Neural cell (in vitro differentiated cells): ENCODE results near the gene CAMK1D. TPM values are rescaled to one million over a fixed set of nuclear protein-coding genes. Genes with fewer than 3 reads are reported as not detected.

Experiments
- H2AFZ ChIP-seq: fragments of 200-600, 300-800 bp; sonication (generic), shearing (Covaris generic); 2 replicates; pipeline ENCODE4 v1.6.0; 2014; ENCODE audit warnings: low read depth, mild to moderate bottlenecking, antibody characterized with exemption, low read length, moderate library complexity
- H3F3A ChIP-seq: fragments of 200-600 bp; shearing (Covaris generic); 2 replicates; pipeline ENCODE4 v1.6.1; 2016; ENCODE audit warnings: mild to moderate bottlenecking, moderate library complexity, mixed read lengths, antibody characterized with exemption, low read length; ENCODE audit not compliant: insufficient read depth, poor library complexity, severe bottlenecking
- H3K27ac ChIP-seq: fragments of 200-600, 300-800 bp; sonication (generic), shearing (Covaris generic); 2 replicates; pipeline ENCODE4 v1.5.1; 2014; ENCODE audit warnings: mild to moderate bottlenecking, low read length, moderate library complexity
- H3K27me3 ChIP-seq: fragments of 300-800, 200-600 bp; sonication (generic), shearing (Covaris generic); 2 replicates; pipeline ENCODE4 v1.6.0; 2014; ENCODE audit warnings: mild to moderate bottlenecking, low read depth, low read length, moderate library complexity; ENCODE audit not compliant: insufficient read depth
- H3K36me3 ChIP-seq: fragments of 300-800, 200-600 bp; sonication (generic), shearing (Covaris generic); 2 replicates; pipeline ENCODE4 v1.5.1; 2014; ENCODE audit warnings: mild to moderate bottlenecking, antibody characterized with exemption, low read length, moderate library complexity; ENCODE audit not compliant: insufficient read depth
- H3K4me2 ChIP-seq: fragments of 300-800, 200-600 bp; sonication (generic), shearing (Covaris generic); 2 replicates; pipeline ENCODE4 v1.6.0; 2014; ENCODE audit warnings: mild to moderate bottlenecking, low read length
- H3K4me3 ChIP-seq: fragments of 300-800, 200-600 bp; sonication (generic), shearing (Covaris generic); 2 replicates; pipeline ENCODE4 v1.5.1; 2014; ENCODE audit warnings: mild to moderate bottlenecking, low read length, moderate library complexity
- H3K79me2 ChIP-seq: fragments of 200-600 bp; shearing (Covaris generic); replicated peaks from 2 replicates; pipeline ENCODE4 v1.6.0; 2014; ENCODE audit warnings: mild to moderate bottlenecking, low read length, moderate library complexity; ENCODE audit not compliant: insufficient read depth
- H3K9ac ChIP-seq: fragments of 300-800, 200-600 bp; sonication (generic), shearing (Covaris generic); 2 replicates; pipeline ENCODE4 v1.6.1; 2016; ENCODE audit warnings: mild to moderate bottlenecking, low read length, mixed read lengths
- H3K9me2 ChIP-seq: fragments of 200-600 bp; shearing (Covaris generic); 2 replicates; pipeline ENCODE4 v1.6.1; 2016; ENCODE audit warnings: mild to moderate bottlenecking, low read length, mixed read lengths; ENCODE audit not compliant: insufficient read depth
- H3K9me3 ChIP-seq: fragments of 200-600, 300-800 bp; sonication (generic), shearing (Covaris generic); 2 replicates; pipeline ENCODE4 v1.6.1; 2016; ENCODE audit warnings: mild to moderate bottlenecking, mixed run types, low read length, moderate library complexity, mixed read lengths
- H4K20me1 ChIP-seq: fragments of 200-600 bp; shearing (Covaris generic); 2 replicates; pipeline ENCODE4 v1.6.1; 2016; ENCODE audit warnings: mild to moderate bottlenecking, mixed run types; ENCODE audit not compliant: insufficient read depth
- EP300 ChIP-seq: fragments of 450-650 bp; conservative IDR thresholded peaks from 2 replicates; pipeline ENCODE4 v1.6.1; 2014; ENCODE audit warnings: antibody characterized with exemption, mild to moderate bottlenecking, moderate library complexity; ENCODE audit not compliant: poor library complexity, severe bottlenecking
- EZH2 ChIP-seq: fragments of 200-600, 300-800 bp; shearing (Covaris generic), sonication (generic); IDR thresholded peaks from 2 replicates; pipeline ENCODE4 v1.6.1; 2014; ENCODE audit warnings: antibody characterized with exemption, low read length, borderline replicate concordance, mild to moderate bottlenecking; ENCODE audit not compliant: insufficient read depth, poor library complexity, severe bottlenecking
- MXI1 ChIP-seq: fragments of 450-650 bp; conservative IDR thresholded peaks from 2 replicates; pipeline ENCODE4 v1.6.1; 2014; ENCODE audit warnings: antibody characterized with exemption, mild to moderate bottlenecking; ENCODE audit not compliant: poor library complexity, severe bottlenecking
- POLR2AphosphoS5 ChIP-seq: IDR thresholded peaks from 2 replicates; pipeline ENCODE4 v1.6.1; 2012
- RAD21 ChIP-seq: fragments of 450-650 bp; conservative IDR thresholded peaks from 2 replicates; pipeline ENCODE4 v1.6.1; 2014; ENCODE audit warnings: antibody characterized with exemption, mild to moderate bottlenecking, moderate library complexity
- REST ChIP-seq: IDR thresholded peaks from 2 replicates; pipeline ENCODE4 v1.6.1; 2012; ENCODE audit warnings: borderline replicate concordance
- SMC3 ChIP-seq: fragments of 450-650 bp; conservative IDR thresholded peaks from 2 replicates; pipeline ENCODE4 v1.6.1; 2014; ENCODE audit warnings: antibody characterized with exemption, mild to moderate bottlenecking, moderate library complexity; ENCODE audit not compliant: poor library complexity
- TAF1 ChIP-seq: IDR thresholded peaks from 2 replicates; pipeline ENCODE4 v1.6.1; 2012; ENCODE audit warnings: low read depth
- polyA plus RNA-seq: library from polyadenylated mRNA; depleted of rRNA; stranded (reverse); fragments of >200 nt; gene quantifications from 2 replicates; pipeline ENCODE4 v1.2.3, GENCODE V29; 2014
- TF ChIP-seq, protein P1 (sequence below): fragments of 450-650 bp; IDR thresholded peaks from 2 replicates; pipeline ENCODE4 v1.5.1; 2014; ENCODE audit warnings: antibody characterized with exemption, mild to moderate bottlenecking, moderate library complexity; ENCODE audit not compliant: poor library complexity, severe bottlenecking

The CAMK1D gene
- polyA plus RNA-seq, 1 donor from 2014 or later = 13.8 TPM

GRCh38 chr10:12414278-12414989 lies 65.1 kb downstream of the CAMK1D start:
- H4K20me1 ChIP-seq = no peaks in the 10 kb centered on the region
- H3F3A ChIP-seq = no peaks in the 10 kb centered on the region
- no peak overlapping the region for H3K4me3 ChIP-seq
- peaks cover 4% of the 10 kb centered on the region for H3K79me2 ChIP-seq
- H3K9ac ChIP-seq = no peak overlapping the region
- H3K36me3 ChIP-seq = no peaks in the 10 kb centered on the region
- no peaks in the 10 kb centered on the region for H3K9me2 ChIP-seq
- no peak overlapping the region for H2AFZ ChIP-seq
- no peaks in the 10 kb centered on the region for H3K9me3 ChIP-seq
- H3K4me2 ChIP-seq = no peak overlapping the region
- no peaks in the 10 kb centered on the region for H3K27me3 ChIP-seq
- no peak for TF ChIP-seq MXI1
- no peak for TF ChIP-seq REST
- H3K27ac ChIP-seq = no peak overlapping the region

DNA sequence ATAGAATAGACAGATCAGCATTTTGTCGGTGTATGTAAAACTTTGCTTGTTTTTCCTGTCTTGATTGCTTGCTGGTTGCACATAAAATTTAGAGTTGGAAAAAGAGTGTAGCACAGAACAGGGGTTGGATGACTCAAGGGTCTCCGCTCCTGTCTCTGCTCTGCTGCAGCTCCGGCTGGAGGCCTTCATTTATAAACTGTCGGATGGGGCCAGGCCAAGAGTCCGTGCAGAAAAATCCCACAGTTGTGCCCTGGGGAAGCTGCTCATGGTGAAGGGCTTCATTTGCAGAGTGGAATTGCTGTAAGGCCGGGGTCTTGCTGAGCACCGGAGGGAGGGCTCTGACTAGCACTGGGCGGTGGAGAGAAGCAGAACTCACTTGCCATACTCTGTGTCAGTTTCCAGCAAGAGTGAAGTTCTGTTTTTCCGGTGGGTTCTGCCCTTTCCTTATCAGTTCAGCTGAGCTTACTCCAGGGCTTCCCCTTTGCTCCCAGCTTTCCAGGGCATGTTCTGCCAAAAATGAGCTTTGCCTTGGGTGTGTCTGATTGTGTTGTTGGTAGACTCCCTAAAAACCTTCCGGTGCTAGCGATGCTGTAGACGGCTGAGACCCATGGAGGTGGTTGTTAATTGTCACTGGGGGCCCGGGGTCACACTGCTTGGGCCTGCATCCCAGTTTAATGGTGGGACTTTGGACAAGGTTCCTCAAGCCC lies 67.2 kb downstream of the CAMK1D start:
- Histone ChIP-seq H4K20me1 (no peaks in the 10 kb centered on the region), H3K9me3 (no peaks in the 10 kb centered on the region), H3K27ac (no peak overlapping the region), H3K79me2 (peaks cover 4% of the 10 kb centered on the region), H3K4me3 (no peak overlapping the region), H3K4me2 (no peak overlapping the region), H3K36me3 (no peaks in the 10 kb centered on the region), H2AFZ (no peak overlapping the region), H3F3A (no peaks in the 10 kb centered on the region), H3K9ac (no peak overlapping the region), H3K27me3 (no peaks in the 10 kb centered on the region), H3K9me2 (no peaks in the 10 kb centered on the region)
- TF ChIP-seq TAF1 (no peak), EP300 (no peak), SMC3 (no peak), POLR2AphosphoS5 (no peak), EZH2 (no peak), RAD21 (no peak), REST (no peak), MXI1 (no peak)
- TF ChIP-seq, protein P1, sequence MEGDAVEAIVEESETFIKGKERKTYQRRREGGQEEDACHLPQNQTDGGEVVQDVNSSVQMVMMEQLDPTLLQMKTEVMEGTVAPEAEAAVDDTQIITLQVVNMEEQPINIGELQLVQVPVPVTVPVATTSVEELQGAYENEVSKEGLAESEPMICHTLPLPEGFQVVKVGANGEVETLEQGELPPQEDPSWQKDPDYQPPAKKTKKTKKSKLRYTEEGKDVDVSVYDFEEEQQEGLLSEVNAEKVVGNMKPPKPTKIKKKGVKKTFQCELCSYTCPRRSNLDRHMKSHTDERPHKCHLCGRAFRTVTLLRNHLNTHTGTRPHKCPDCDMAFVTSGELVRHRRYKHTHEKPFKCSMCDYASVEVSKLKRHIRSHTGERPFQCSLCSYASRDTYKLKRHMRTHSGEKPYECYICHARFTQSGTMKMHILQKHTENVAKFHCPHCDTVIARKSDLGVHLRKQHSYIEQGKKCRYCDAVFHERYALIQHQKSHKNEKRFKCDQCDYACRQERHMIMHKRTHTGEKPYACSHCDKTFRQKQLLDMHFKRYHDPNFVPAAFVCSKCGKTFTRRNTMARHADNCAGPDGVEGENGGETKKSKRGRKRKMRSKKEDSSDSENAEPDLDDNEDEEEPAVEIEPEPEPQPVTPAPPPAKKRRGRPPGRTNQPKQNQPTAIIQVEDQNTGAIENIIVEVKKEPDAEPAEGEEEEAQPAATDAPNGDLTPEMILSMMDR = no peak
